Adipocyte (in vitro differentiated cells): ENCODE results near the gene CEACAM6.
"Not testable (repeated sequence)": the region's sequence is repeated elsewhere in the genome, so short reads cannot be mapped to it uniquely, and the experiment has no call there.

Experiments used
- DNase-seq: peaks from one replicate; pipeline ENCODE4 v3.0.0-alpha.2; 2015; ENCODE audit warnings: low read depth
- H3K27me3 ChIP-seq: replicated peaks from 2 replicates; pipeline ENCODE4 v1.7.0; 2013; ENCODE audit warnings: mild to moderate bottlenecking, low read length, moderate library complexity; ENCODE audit not compliant: control insufficient read depth, insufficient read depth
- H3K36me3 ChIP-seq: 2 replicates; pipeline ENCODE4 v1.7.0; 2013; ENCODE audit warnings: low read length, mild to moderate bottlenecking, moderate library complexity; ENCODE audit not compliant: control insufficient read depth, insufficient read depth, severe bottlenecking
- H3K4me1 ChIP-seq: 2 replicates; pipeline ENCODE4 v1.7.0; 2013; ENCODE audit warnings: mild to moderate bottlenecking, low read length, moderate library complexity; ENCODE audit not compliant: control insufficient read depth, insufficient read depth
- H3K4me3 ChIP-seq: 2 replicates; pipeline ENCODE4 v1.7.0; 2013; ENCODE audit warnings: mild to moderate bottlenecking, low read length, moderate library complexity
- H3K9ac ChIP-seq: 2 replicates; pipeline ENCODE4 v1.7.0; 2013; ENCODE audit warnings: mild to moderate bottlenecking, low read length, moderate library complexity
- H3K9me3 ChIP-seq: 2 replicates; pipeline ENCODE4 v1.7.0; 2013; ENCODE audit warnings: mild to moderate bottlenecking, low read length, moderate library complexity; ENCODE audit not compliant: control insufficient read depth

The CEACAM6 gene

GRCh38 chr19:41783612-41784011, 28.3 kb downstream of the CEACAM6 start:
- Histone ChIP-seq H3K9me3 (no peaks in the 10 kb centered on the region), H3K27me3 (peaks cover 59% of the 10 kb centered on the region), H3K9ac (no peak overlapping the region), H3K4me3 (no peak overlapping the region), H3K4me1 (no peaks in the 10 kb centered on the region), H3K36me3 (no peaks in the 10 kb centered on the region)
- no peak for DNase-seq

DNA sequence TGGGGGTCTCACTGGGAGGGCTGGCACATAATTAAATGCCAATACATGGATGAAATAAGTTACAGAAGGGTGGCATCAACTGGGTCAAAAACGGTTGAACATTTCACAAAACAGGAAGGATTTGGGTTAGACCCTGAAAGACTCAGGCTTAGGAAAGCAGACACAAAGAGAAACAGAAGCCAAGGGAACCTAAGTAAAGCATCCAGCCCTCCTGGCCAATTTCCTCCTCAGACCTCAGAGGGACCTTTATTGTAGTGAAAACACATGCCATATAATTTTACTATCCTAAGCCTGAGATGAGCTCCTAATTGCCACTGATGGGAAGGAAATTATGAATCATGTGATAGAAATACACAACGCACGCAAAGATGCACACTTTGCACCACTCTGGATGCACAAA, 29.0 kb downstream of the CEACAM6 start:
- Histone ChIP-seq H3K9me3 (no peaks in the 10 kb centered on the region), H3K9ac (no peak overlapping the region), H3K4me1 (no peaks in the 10 kb centered on the region), H3K36me3 (no peaks in the 10 kb centered on the region), H3K27me3 (peaks cover 62% of the 10 kb centered on the region), H3K4me3 (no peak overlapping the region)
- DNase-seq = no peak

DNA sequence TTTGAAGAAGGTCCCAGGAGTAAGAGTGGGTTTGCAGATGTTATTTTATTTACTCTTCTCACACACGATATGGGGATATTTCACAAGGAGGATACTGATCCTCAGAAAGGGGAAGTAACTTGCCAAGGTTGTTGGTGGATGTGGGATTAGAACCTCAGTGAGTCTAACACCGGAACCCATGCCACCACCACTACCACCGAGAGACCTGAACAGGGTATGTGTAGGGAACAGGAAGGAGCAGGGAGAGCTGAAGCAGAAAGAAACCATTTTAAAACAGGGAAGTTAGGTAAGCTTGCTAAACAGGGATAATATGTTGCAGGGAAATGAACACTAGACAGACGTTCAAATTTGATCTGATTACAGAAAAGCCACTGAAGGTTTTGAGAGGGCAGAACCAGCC, 29.4 kb downstream of the CEACAM6 start:
- DNase-seq = no peak
- no peaks in the 10 kb centered on the region for H3K9me3 ChIP-seq
- no peak overlapping the region for H3K9ac ChIP-seq
- peaks cover 59% of the 10 kb centered on the region for H3K27me3 ChIP-seq
- no peaks in the 10 kb centered on the region for H3K4me1 ChIP-seq
- no peaks in the 10 kb centered on the region for H3K36me3 ChIP-seq
- no peak overlapping the region for H3K4me3 ChIP-seq

GRCh38 chr19:41785653-41786052, 30.3 kb downstream of the CEACAM6 start:
- Histone ChIP-seq H3K9ac (no peak overlapping the region), H3K36me3 (no peaks in the 10 kb centered on the region), H3K4me1 (no peaks in the 10 kb centered on the region), H3K4me3 (no peak overlapping the region), H3K9me3 (no peaks in the 10 kb centered on the region), H3K27me3 (peaks cover 55% of the 10 kb centered on the region)
- peak; percentile 71 for DNase-seq

DNA sequence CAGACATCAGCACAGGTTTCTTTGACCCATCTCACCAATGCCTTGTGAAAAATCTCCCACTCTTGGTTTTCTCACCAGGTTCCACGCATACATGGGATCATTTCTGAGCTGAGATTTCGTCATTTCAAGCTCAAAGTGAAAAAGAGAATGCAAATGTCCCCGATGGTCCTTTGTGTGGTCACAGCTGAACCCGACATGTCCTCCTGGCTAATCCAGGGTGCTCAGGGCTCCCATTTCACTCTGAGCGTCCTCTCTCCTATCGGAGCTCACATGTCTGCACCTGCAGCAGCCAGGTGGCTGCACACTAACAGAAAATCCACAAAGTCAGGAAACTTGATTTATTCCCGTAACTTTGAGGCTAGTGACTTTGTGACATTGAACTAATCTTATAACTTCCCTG, 31.7 kb downstream of the CEACAM6 start:
- no peak for DNase-seq

DNA sequence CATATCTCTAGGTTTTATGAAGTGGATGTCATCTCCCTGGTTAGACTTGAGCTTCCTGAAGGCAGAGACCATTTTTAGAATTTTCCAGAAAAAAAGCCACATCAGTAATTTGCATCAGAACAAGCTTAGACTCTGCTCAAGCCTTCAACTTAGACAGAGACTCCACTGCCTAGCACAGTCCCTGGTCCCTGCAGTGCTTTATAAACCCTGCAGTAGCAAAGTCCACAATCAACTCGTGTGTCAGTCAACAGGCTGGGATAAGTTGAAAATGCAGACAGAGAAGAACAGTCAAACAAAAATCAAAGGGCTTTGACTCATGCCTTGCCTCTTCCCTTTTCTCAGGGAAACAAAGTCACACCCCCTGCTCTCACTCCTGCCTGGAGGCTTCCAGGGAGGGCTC, 33.2 kb downstream of the CEACAM6 start:
- H3K4me3 ChIP-seq, DNase-seq, H3K9me3 ChIP-seq, H3K9ac ChIP-seq, H3K4me1 ChIP-seq, H3K36me3 ChIP-seq: not testable (repeated sequence)
- H3K27me3 ChIP-seq = peaks cover 42% of the 10 kb centered on the region

More for the DNA sequence above, 31.7 kb downstream of the CEACAM6 start:
- Histone ChIP-seq H3K9ac (no peak overlapping the region), H3K4me3 (no peak overlapping the region), H3K36me3 (no peaks in the 10 kb centered on the region), H3K4me1 (no peaks in the 10 kb centered on the region), H3K9me3 (no peaks in the 10 kb centered on the region), H3K27me3 (peaks cover 50% of the 10 kb centered on the region)

GRCh38 chr19:41789053-41789452, 33.7 kb downstream of the CEACAM6 start:
- not testable (repeated sequence) for H3K36me3 ChIP-seq, H3K4me1 ChIP-seq, H3K4me3 ChIP-seq, H3K9ac ChIP-seq, DNase-seq, H3K9me3 ChIP-seq
- peaks cover 40% of the 10 kb centered on the region for H3K27me3 ChIP-seq

- no peaks in the 10 kb centered on the region for H3K4me1 ChIP-seq
- peaks cover 26% of the 10 kb centered on the region for H3K27me3 ChIP-seq
- H3K4me3 ChIP-seq = no peak overlapping the region
- DNase-seq = peak; percentile 35
- no peaks in the 10 kb centered on the region for H3K36me3 ChIP-seq
- H3K9me3 ChIP-seq = no peaks in the 10 kb centered on the region
- no peak overlapping the region for H3K9ac ChIP-seq
Measured at GRCh38 chr19:41792513-41793413, 37.4 kb downstream of the CEACAM6 start.

DNA sequence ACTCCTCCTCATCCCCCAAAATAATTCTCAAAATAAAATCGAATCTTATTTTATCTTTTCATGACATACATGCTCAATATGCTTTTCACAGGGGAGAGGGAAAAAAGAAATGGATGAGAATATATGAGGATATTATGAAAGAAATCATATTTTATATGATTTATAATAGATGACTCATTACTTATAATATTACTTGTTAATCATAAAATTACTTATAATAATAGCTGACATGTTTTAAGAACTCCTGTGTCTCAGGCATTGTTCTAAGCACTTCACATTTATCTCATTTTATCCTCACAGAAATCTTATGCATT, 38.0 kb downstream of the CEACAM6 start:
- Histone ChIP-seq H3K4me3 (no peak overlapping the region), H3K27me3 (peaks cover 27% of the 10 kb centered on the region)
- no peak for DNase-seq

GRCh38 chr19:41795031-41795461, 39.7 kb downstream of the CEACAM6 start:
- DNase-seq = peak; percentile 67
- Histone ChIP-seq H3K4me3 (no peak overlapping the region), H3K9ac (no peak overlapping the region), H3K9me3 (no peaks in the 10 kb centered on the region), H3K4me1 (no peaks in the 10 kb centered on the region), H3K36me3 (no peaks in the 10 kb centered on the region), H3K27me3 (peaks cover 24% of the 10 kb centered on the region)

More for the DNA sequence above, 38.0 kb downstream of the CEACAM6 start:
- Histone ChIP-seq H3K9me3 (no peaks in the 10 kb centered on the region), H3K36me3 (no peaks in the 10 kb centered on the region), H3K9ac (no peak overlapping the region), H3K4me1 (no peaks in the 10 kb centered on the region)

- no peak for DNase-seq
- H3K36me3 ChIP-seq = no peaks in the 10 kb centered on the region
- peaks cover 24% of the 10 kb centered on the region for H3K27me3 ChIP-seq
- H3K4me3 ChIP-seq = no peak within 1 kb of the TSS
- H3K9ac ChIP-seq = no peak within 1 kb of the TSS
- peaks cover 3% of the 10 kb centered on the region for H3K9me3 ChIP-seq
- no peaks in the 10 kb centered on the region for H3K4me1 ChIP-seq
Measured at GRCh38 chr19:41796362-41796761, 41.0 kb downstream of the CEACAM6 start, which contains the start of gene CEACAM3. TSS of gene CEACAM3 (plus strand) at chr19:41796587. CDS start at chr19:41796678, 91 bp downstream.
